Neural cell (in vitro differentiated cells): ENCODE data around the gene METRN. TPM values are rescaled to one million over a fixed set of nuclear protein-coding genes. Genes with fewer than 3 reads are reported as not detected.

Experiments used
- H2AFZ ChIP-seq: fragments of 200-600, 300-800 bp; sonication (generic), shearing (Covaris generic); 2 replicates; pipeline ENCODE4 v1.6.0; 2014; ENCODE audit warnings: low read depth, mild to moderate bottlenecking, antibody characterized with exemption, low read length, moderate library complexity
- H3F3A ChIP-seq: fragments of 200-600 bp; shearing (Covaris generic); 2 replicates; pipeline ENCODE4 v1.6.1; 2016; ENCODE audit warnings: mild to moderate bottlenecking, moderate library complexity, mixed read lengths, antibody characterized with exemption, low read length; ENCODE audit not compliant: insufficient read depth, poor library complexity, severe bottlenecking
- H3K27ac ChIP-seq: fragments of 200-600, 300-800 bp; sonication (generic), shearing (Covaris generic); 2 replicates; pipeline ENCODE4 v1.5.1; 2014; ENCODE audit warnings: mild to moderate bottlenecking, low read length, moderate library complexity
- H3K27me3 ChIP-seq: fragments of 300-800, 200-600 bp; sonication (generic), shearing (Covaris generic); 2 replicates; pipeline ENCODE4 v1.6.0; 2014; ENCODE audit warnings: mild to moderate bottlenecking, low read depth, low read length, moderate library complexity; ENCODE audit not compliant: insufficient read depth
- H3K36me3 ChIP-seq: fragments of 300-800, 200-600 bp; sonication (generic), shearing (Covaris generic); 2 replicates; pipeline ENCODE4 v1.5.1; 2014; ENCODE audit warnings: mild to moderate bottlenecking, antibody characterized with exemption, low read length, moderate library complexity; ENCODE audit not compliant: insufficient read depth
- H3K4me2 ChIP-seq: fragments of 300-800, 200-600 bp; sonication (generic), shearing (Covaris generic); 2 replicates; pipeline ENCODE4 v1.6.0; 2014; ENCODE audit warnings: mild to moderate bottlenecking, low read length
- H3K4me3 ChIP-seq: fragments of 300-800, 200-600 bp; sonication (generic), shearing (Covaris generic); 2 replicates; pipeline ENCODE4 v1.5.1; 2014; ENCODE audit warnings: mild to moderate bottlenecking, low read length, moderate library complexity
- H3K79me2 ChIP-seq: fragments of 200-600 bp; shearing (Covaris generic); replicated peaks from 2 replicates; pipeline ENCODE4 v1.6.0; 2014; ENCODE audit warnings: mild to moderate bottlenecking, low read length, moderate library complexity; ENCODE audit not compliant: insufficient read depth
- H3K9ac ChIP-seq: fragments of 300-800, 200-600 bp; sonication (generic), shearing (Covaris generic); 2 replicates; pipeline ENCODE4 v1.6.1; 2016; ENCODE audit warnings: mild to moderate bottlenecking, low read length, mixed read lengths
- H3K9me2 ChIP-seq: fragments of 200-600 bp; shearing (Covaris generic); 2 replicates; pipeline ENCODE4 v1.6.1; 2016; ENCODE audit warnings: mild to moderate bottlenecking, low read length, mixed read lengths; ENCODE audit not compliant: insufficient read depth
- H3K9me3 ChIP-seq: fragments of 200-600, 300-800 bp; sonication (generic), shearing (Covaris generic); 2 replicates; pipeline ENCODE4 v1.6.1; 2016; ENCODE audit warnings: mild to moderate bottlenecking, mixed run types, low read length, moderate library complexity, mixed read lengths
- H4K20me1 ChIP-seq: fragments of 200-600 bp; shearing (Covaris generic); 2 replicates; pipeline ENCODE4 v1.6.1; 2016; ENCODE audit warnings: mild to moderate bottlenecking, mixed run types; ENCODE audit not compliant: insufficient read depth
- EP300 ChIP-seq: fragments of 450-650 bp; conservative IDR thresholded peaks from 2 replicates; pipeline ENCODE4 v1.6.1; 2014; ENCODE audit warnings: antibody characterized with exemption, mild to moderate bottlenecking, moderate library complexity; ENCODE audit not compliant: poor library complexity, severe bottlenecking
- EZH2 ChIP-seq: fragments of 200-600, 300-800 bp; shearing (Covaris generic), sonication (generic); IDR thresholded peaks from 2 replicates; pipeline ENCODE4 v1.6.1; 2014; ENCODE audit warnings: antibody characterized with exemption, low read length, borderline replicate concordance, mild to moderate bottlenecking; ENCODE audit not compliant: insufficient read depth, poor library complexity, severe bottlenecking
- MXI1 ChIP-seq: fragments of 450-650 bp; conservative IDR thresholded peaks from 2 replicates; pipeline ENCODE4 v1.6.1; 2014; ENCODE audit warnings: antibody characterized with exemption, mild to moderate bottlenecking; ENCODE audit not compliant: poor library complexity, severe bottlenecking
- POLR2AphosphoS5 ChIP-seq: IDR thresholded peaks from 2 replicates; pipeline ENCODE4 v1.6.1; 2012
- RAD21 ChIP-seq: fragments of 450-650 bp; conservative IDR thresholded peaks from 2 replicates; pipeline ENCODE4 v1.6.1; 2014; ENCODE audit warnings: antibody characterized with exemption, mild to moderate bottlenecking, moderate library complexity
- REST ChIP-seq: IDR thresholded peaks from 2 replicates; pipeline ENCODE4 v1.6.1; 2012; ENCODE audit warnings: borderline replicate concordance
- SMC3 ChIP-seq: fragments of 450-650 bp; conservative IDR thresholded peaks from 2 replicates; pipeline ENCODE4 v1.6.1; 2014; ENCODE audit warnings: antibody characterized with exemption, mild to moderate bottlenecking, moderate library complexity; ENCODE audit not compliant: poor library complexity
- TAF1 ChIP-seq: IDR thresholded peaks from 2 replicates; pipeline ENCODE4 v1.6.1; 2012; ENCODE audit warnings: low read depth
- polyA plus RNA-seq: library from polyadenylated mRNA; depleted of rRNA; stranded (reverse); fragments of >200 nt; gene quantifications from 2 replicates; pipeline ENCODE4 v1.2.3, GENCODE V29; 2014
- TF ChIP-seq, protein P1 (sequence below): fragments of 450-650 bp; IDR thresholded peaks from 2 replicates; pipeline ENCODE4 v1.5.1; 2014; ENCODE audit warnings: antibody characterized with exemption, mild to moderate bottlenecking, moderate library complexity; ENCODE audit not compliant: poor library complexity, severe bottlenecking

Gene METRN
- polyA plus RNA-seq, 1 donor from 2014 or later = 37.6 TPM

DNA sequence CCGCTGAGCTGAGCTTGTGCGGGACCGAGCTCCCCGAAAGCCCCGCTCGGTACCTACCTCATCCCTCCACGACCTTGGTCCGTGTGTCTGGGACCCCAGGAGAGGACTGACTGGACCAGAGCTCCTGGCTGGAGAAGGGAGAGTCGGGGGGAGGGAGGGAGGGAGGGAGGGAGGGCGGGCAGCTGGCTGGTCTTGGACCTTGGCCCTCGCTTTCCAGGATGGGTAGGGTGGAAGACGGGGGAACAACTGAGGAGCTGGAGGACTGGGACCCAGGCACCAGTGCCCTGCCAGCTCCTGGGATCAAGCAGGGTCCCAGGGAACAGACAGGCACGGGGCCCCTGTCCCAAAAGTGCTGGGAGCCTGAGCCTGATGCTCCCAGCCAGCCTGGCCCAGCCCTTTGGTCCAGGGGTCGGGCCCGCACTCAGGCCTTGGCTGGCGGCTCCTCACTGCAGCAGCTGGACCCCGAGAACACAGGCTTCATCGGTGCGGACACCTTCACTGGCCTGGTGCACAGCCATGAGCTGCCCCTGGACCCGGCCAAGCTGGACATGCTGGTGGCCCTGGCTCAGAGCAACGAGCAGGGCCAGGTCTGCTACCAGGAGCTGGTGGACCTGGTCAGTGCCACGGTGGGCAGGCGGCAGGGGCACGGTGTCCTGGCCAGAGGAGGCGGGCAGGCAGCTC lies 38.9 kb upstream of the METRN start:
- Histone ChIP-seq H4K20me1 (peaks cover 1% of the 10 kb centered on the region), H3F3A (no peaks in the 10 kb centered on the region), H3K9ac (no peak overlapping the region), H3K4me2 (no peak overlapping the region), H3K36me3 (no peaks in the 10 kb centered on the region), H3K27me3 (peaks cover 3% of the 10 kb centered on the region), H3K27ac (no peak overlapping the region), H3K79me2 (peaks cover 2% of the 10 kb centered on the region), H3K4me3 (no peak overlapping the region), H2AFZ (no peak overlapping the region), H3K9me3 (no peaks in the 10 kb centered on the region), H3K9me2 (no peaks in the 10 kb centered on the region)
- TF ChIP-seq POLR2AphosphoS5 (no peak), REST (no peak), RAD21 (no peak), EZH2 (no peak), SMC3 (no peak), TAF1 (no peak), MXI1 (no peak), EP300 (no peak)
- TF ChIP-seq, protein P1, sequence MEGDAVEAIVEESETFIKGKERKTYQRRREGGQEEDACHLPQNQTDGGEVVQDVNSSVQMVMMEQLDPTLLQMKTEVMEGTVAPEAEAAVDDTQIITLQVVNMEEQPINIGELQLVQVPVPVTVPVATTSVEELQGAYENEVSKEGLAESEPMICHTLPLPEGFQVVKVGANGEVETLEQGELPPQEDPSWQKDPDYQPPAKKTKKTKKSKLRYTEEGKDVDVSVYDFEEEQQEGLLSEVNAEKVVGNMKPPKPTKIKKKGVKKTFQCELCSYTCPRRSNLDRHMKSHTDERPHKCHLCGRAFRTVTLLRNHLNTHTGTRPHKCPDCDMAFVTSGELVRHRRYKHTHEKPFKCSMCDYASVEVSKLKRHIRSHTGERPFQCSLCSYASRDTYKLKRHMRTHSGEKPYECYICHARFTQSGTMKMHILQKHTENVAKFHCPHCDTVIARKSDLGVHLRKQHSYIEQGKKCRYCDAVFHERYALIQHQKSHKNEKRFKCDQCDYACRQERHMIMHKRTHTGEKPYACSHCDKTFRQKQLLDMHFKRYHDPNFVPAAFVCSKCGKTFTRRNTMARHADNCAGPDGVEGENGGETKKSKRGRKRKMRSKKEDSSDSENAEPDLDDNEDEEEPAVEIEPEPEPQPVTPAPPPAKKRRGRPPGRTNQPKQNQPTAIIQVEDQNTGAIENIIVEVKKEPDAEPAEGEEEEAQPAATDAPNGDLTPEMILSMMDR = no peak

GRCh38 chr16:676565-676902 lies 38.4 kb upstream of the METRN start:
- H3K9me3 ChIP-seq = no peaks in the 10 kb centered on the region
- H3K4me2 ChIP-seq = no peak overlapping the region
- H3F3A ChIP-seq = no peaks in the 10 kb centered on the region
- H3K9ac ChIP-seq = no peak overlapping the region
- H4K20me1 ChIP-seq = peaks cover 6% of the 10 kb centered on the region
- TF ChIP-seq REST = no peak
- no peak for TF ChIP-seq EZH2
- H3K4me3 ChIP-seq = no peak overlapping the region
- no peak overlapping the region for H3K27ac ChIP-seq
- H3K36me3 ChIP-seq = no peaks in the 10 kb centered on the region
- H3K9me2 ChIP-seq = no peaks in the 10 kb centered on the region
- H3K79me2 ChIP-seq = peaks cover 7% of the 10 kb centered on the region
- H2AFZ ChIP-seq = no peak overlapping the region
- peaks cover 3% of the 10 kb centered on the region for H3K27me3 ChIP-seq
